ENCODE results near the gene RAB11FIP4.
A peak's percentile ranks its signal among the peaks of the same experiment; 100 is the strongest.

The RAB11FIP4 gene

GRCh38 chr17:31461227-31461810 is 69.8 kb downstream of the RAB11FIP4 start:
- no peak for DNase-seq

- DNase-seq = no peak
Observed at GRCh38 chr17:31462261-31462660, 70.8 kb downstream of the RAB11FIP4 start.

- no peak for DNase-seq
Observed at GRCh38 chr17:31466096-31466760, 74.8 kb downstream of the RAB11FIP4 start.

GRCh38 chr17:31467502-31468256 is 76.2 kb downstream of the RAB11FIP4 start:
- no peak for DNase-seq

- no peak for DNase-seq
Observed at GRCh38 chr17:31469959-31470358, 78.5 kb downstream of the RAB11FIP4 start.

- no peak for DNase-seq
Observed at GRCh38 chr17:31470592-31470991, 79.1 kb downstream of the RAB11FIP4 start.

GRCh38 chr17:31472137-31472536 is 80.7 kb downstream of the RAB11FIP4 start:
- DNase-seq = no peak

- no peak for DNase-seq
Observed at GRCh38 chr17:31475378-31476162, 84.1 kb downstream of the RAB11FIP4 start.

- no peak for DNase-seq
Observed at GRCh38 chr17:31476525-31477416, 85.3 kb downstream of the RAB11FIP4 start.

GRCh38 chr17:31477417-31478055 is 86.1 kb downstream of the RAB11FIP4 start:
- DNase-seq = no peak

GRCh38 chr17:31479062-31479408 is 87.6 kb downstream of the RAB11FIP4 start:
- DNase-seq = no peak

- DNase-seq = no peak
Observed at GRCh38 chr17:31479524-31479923, 88.0 kb downstream of the RAB11FIP4 start.

GRCh38 chr17:31480067-31480466 is 88.6 kb downstream of the RAB11FIP4 start:
- DNase-seq = no peak

GRCh38 chr17:31480904-31481782 is 89.7 kb downstream of the RAB11FIP4 start:
- no peak for DNase-seq

- no peak for DNase-seq
Observed at GRCh38 chr17:31481783-31482081, 90.3 kb downstream of the RAB11FIP4 start.

GRCh38 chr17:31484821-31485220 is 93.3 kb downstream of the RAB11FIP4 start:
- no peak for DNase-seq

- no peak for DNase-seq
Observed at GRCh38 chr17:31486351-31487062, 95.0 kb downstream of the RAB11FIP4 start.

GRCh38 chr17:31487063-31487647 is 95.7 kb downstream of the RAB11FIP4 start:
- DNase-seq = no peak

- peak; percentile 98 for DNase-seq
Observed at GRCh38 chr17:31487648-31488263, 96.3 kb downstream of the RAB11FIP4 start.
